Stimulated activated CD4-positive, alpha-beta T cell treated with anti-CD3 and anti-CD28 coated beads, Interleukin-15, amount 100 ng/mL, for 24 hours (primary cell): Measurements from ENCODE around the gene HGF.
"Not testable (repeated sequence)": the region's sequence is repeated elsewhere in the genome, so short reads cannot be mapped to it uniquely, and the experiment has no call there.

Experiments
- DNase-seq: peaks from one replicate; pipeline ENCODE4 v3.0.0-alpha.2; 2020

The HGF gene

GRCh38 chr7:81775560-81775959 is 5.7 kb upstream of the HGF start:
- DNase-seq, result no peak

- no peak for DNase-seq
These were observed 4.7 kb upstream of the HGF start for GRCh38 chr7:81774551-81774950.

- no peak for DNase-seq
These were observed 929 bp upstream of the HGF start for GRCh38 chr7:81770728-81771223.

GRCh38 chr7:81768951-81769778 is 682 bp downstream of the HGF start:
- no peak for DNase-seq

- no peak for DNase-seq
These were observed 1.9 kb downstream of the HGF start for GRCh38 chr7:81767926-81768325.

- DNase-seq, result no peak
These were observed 8.0 kb downstream of the HGF start for GRCh38 chr7:81761821-81762220.

- DNase-seq, result no peak
These were observed 8.8 kb downstream of the HGF start for GRCh38 chr7:81761031-81761430.

- DNase-seq, result no peak
These were observed 14.7 kb downstream of the HGF start for GRCh38 chr7:81754918-81755696.

GRCh38 chr7:81753392-81753791 is 16.5 kb downstream of the HGF start:
- no peak for DNase-seq

GRCh38 chr7:81752318-81752714 is 17.5 kb downstream of the HGF start:
- DNase-seq, result no peak

- no peak for DNase-seq
These were observed 18.1 kb downstream of the HGF start for GRCh38 chr7:81751619-81752317.

GRCh38 chr7:81745637-81746036 is 24.2 kb downstream of the HGF start:
- DNase-seq, result no peak

GRCh38 chr7:81744389-81744788 is 25.5 kb downstream of the HGF start:
- DNase-seq, result no peak

GRCh38 chr7:81743665-81744064 is 26.2 kb downstream of the HGF start:
- DNase-seq, result no peak

GRCh38 chr7:81743201-81743600 is 26.6 kb downstream of the HGF start:
- no peak for DNase-seq

GRCh38 chr7:81740403-81740802 is 29.4 kb downstream of the HGF start:
- no peak for DNase-seq

- no peak for DNase-seq
These were observed 33.8 kb downstream of the HGF start for GRCh38 chr7:81736091-81736490.

- no peak for DNase-seq
These were observed 44.1 kb downstream of the HGF start for GRCh38 chr7:81725812-81726127.

- DNase-seq, result no peak
These were observed 44.6 kb downstream of the HGF start for GRCh38 chr7:81725003-81725811.

GRCh38 chr7:81722250-81722649 is 47.6 kb downstream of the HGF start:
- DNase-seq, result not testable (repeated sequence)

- no peak for DNase-seq
These were observed 48.4 kb downstream of the HGF start for GRCh38 chr7:81721437-81721836.

- DNase-seq, result no peak
These were observed 50.0 kb downstream of the HGF start for GRCh38 chr7:81719865-81720264.
